Keratinocyte (primary cell): ENCODE measurements around the gene SNCAIP.

ENCODE experiments used
- EZH2 ChIP-seq: IDR thresholded peaks from one replicate; pipeline ENCODE4 v1.6.1; 2012; ENCODE audit warnings: inconsistent platforms, mild to moderate bottlenecking, low read length, moderate library complexity
- TF ChIP-seq, protein P1 (sequence below), 3 experiments: IDR thresholded peaks in 1 of 3; conservative IDR thresholded peaks in 1 of 3; optimal IDR thresholded peaks in 1 of 3; 2 replicates in 2 of 3; 3 replicates in 1 of 3; pipeline versions ENCODE3 to v1.5.1; 2011; ENCODE audit warnings: low read length in 3 of 3, mild to moderate bottlenecking in 3 of 3, moderate library complexity in 2 of 3, control low read depth in 1 of 3, inconsistent platforms in 1 of 3; ENCODE audit not compliant: insufficient read depth in 2 of 3; ENCODE audit errors: extremely low read depth in 1 of 3

DNA sequence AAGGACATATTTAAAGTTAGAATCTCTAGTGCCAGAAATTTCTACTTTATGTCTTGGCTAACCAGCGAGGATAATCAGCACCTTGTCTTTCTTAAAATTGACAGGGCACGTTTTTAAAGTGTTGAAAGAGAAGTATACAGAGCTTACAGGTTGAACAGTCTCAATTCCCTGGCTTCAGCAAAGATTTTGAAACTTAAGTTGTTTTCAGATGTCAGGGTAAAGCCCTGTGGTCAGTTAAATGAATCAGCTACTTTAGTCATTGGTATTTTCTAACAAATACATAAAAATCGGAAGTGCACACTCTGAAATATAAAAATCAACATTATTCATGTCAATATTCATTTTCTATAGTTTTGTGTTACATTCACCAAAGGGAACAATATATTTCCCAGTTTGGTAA, 29.1 kb downstream of the SNCAIP start:
- TF ChIP-seq, protein P1, sequence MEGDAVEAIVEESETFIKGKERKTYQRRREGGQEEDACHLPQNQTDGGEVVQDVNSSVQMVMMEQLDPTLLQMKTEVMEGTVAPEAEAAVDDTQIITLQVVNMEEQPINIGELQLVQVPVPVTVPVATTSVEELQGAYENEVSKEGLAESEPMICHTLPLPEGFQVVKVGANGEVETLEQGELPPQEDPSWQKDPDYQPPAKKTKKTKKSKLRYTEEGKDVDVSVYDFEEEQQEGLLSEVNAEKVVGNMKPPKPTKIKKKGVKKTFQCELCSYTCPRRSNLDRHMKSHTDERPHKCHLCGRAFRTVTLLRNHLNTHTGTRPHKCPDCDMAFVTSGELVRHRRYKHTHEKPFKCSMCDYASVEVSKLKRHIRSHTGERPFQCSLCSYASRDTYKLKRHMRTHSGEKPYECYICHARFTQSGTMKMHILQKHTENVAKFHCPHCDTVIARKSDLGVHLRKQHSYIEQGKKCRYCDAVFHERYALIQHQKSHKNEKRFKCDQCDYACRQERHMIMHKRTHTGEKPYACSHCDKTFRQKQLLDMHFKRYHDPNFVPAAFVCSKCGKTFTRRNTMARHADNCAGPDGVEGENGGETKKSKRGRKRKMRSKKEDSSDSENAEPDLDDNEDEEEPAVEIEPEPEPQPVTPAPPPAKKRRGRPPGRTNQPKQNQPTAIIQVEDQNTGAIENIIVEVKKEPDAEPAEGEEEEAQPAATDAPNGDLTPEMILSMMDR (optimal IDR thresholded peaks at IDR 0.05 in 1 of 3, IDR thresholded peaks at IDR 0.05 in 1 of 3, conservative IDR thresholded peaks at IDR 0.05 in 1 of 3; ENCODE audit: extremely low read depth in 1 of 3, insufficient read depth in 2 of 3, low read length in 3 of 3): no peak
- no peak for TF ChIP-seq EZH2
